Measurements from ENCODE around the gene AGPAT3.

DNA sequence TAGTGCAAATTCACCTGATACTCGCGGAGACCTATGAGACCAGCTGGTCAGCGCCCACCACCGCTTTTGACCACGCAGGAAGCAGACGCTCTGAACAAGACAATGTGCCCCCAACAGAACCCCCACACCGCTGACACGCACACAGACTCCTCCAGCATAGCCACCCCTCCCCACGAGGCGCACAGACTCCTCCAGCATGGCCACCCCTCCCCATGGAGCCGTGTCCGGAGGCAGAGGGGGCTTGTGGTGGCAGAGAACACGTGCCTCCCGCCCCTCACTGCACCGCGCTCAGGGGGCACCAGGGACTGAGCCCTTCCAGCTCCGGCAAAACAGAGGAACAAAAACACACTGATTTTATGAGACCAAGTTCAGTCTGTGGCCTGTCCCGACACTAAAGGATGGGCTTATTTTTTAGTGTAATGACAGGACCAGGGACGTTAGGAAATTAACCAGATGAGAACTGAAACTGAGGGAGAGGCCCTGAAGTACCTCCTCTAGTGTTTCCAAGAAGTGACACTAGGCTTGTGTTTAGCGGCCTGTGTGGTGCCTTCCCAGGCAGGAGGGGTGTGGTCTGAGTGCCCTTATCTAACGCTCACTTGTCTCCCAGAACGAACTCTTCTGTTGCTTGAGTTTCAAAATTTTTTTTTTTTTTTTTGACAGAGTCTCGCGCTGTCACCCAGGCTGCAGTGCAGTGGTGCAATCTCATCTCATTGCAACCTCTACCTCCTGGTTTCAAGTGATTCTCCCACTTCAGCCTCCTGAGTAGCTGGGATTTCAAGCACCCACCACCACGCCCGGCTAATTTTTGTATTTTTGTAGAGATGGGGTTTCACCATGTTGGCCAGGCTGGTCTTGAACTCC is 10.0 kb upstream of the AGPAT3 start:
- no peak for TF ChIP-seq EP300 (IDR thresholded peaks at IDR 0.05)
- no peak for TF ChIP-seq POLR2AphosphoS5 (IDR thresholded peaks at IDR 0.05)
- TF ChIP-seq, protein P1, sequence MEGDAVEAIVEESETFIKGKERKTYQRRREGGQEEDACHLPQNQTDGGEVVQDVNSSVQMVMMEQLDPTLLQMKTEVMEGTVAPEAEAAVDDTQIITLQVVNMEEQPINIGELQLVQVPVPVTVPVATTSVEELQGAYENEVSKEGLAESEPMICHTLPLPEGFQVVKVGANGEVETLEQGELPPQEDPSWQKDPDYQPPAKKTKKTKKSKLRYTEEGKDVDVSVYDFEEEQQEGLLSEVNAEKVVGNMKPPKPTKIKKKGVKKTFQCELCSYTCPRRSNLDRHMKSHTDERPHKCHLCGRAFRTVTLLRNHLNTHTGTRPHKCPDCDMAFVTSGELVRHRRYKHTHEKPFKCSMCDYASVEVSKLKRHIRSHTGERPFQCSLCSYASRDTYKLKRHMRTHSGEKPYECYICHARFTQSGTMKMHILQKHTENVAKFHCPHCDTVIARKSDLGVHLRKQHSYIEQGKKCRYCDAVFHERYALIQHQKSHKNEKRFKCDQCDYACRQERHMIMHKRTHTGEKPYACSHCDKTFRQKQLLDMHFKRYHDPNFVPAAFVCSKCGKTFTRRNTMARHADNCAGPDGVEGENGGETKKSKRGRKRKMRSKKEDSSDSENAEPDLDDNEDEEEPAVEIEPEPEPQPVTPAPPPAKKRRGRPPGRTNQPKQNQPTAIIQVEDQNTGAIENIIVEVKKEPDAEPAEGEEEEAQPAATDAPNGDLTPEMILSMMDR (IDR thresholded peaks at IDR 0.05), result no peak
- no peak for TF ChIP-seq POLR2A (IDR thresholded peaks at IDR 0.05; ENCODE audit: low read depth)

Data from esophagus muscularis mucosa (tissue), 4 donors.